H1 (cell line): ENCODE results near the gene ANXA2. TPM values are rescaled to one million over a fixed set of nuclear protein-coding genes. Genes with fewer than 3 reads are reported as not detected.

Experiments used
- CTCF ChIA-PET: fragments of 300-600 bp; sonication (Branson Sonifier 250); formaldehyde crosslinking; loops from one replicate; lab custom pipeline; 2021; ENCODE audit not compliant: partially characterized antibody; lab: Charles Lee
- POLR2A ChIA-PET: fragments of 300-600 bp; sonication (Branson Sonifier 250); formaldehyde crosslinking; loops from one replicate; lab custom pipeline; 2021; ENCODE audit warnings: inconsistent platforms; ENCODE audit not compliant: partially characterized antibody; lab: Charles Lee
- DNase-seq, 2 experiments: peaks; one replicate each; pipeline versions ENCODE4 v3.0.0 to v3.0.0-alpha.2; 2010 to 2022; ENCODE audit warnings: low spot score in 2 of 2, low read depth in 1 of 2, mixed read lengths in 1 of 2
- FAIRE-seq: peaks from 2 replicates; lab custom pipeline; 2011; peaks lifted over from hg19 to GRCh38; lab: Jason Lieb, UNC
- H2AFZ ChIP-seq: 2 replicates; pipeline ENCODE4 v1.8.1; 2012; ENCODE audit warnings: low read length, inconsistent platforms
- H2AK5ac ChIP-seq: 2 replicates; pipeline ENCODE4 v1.6.1; 2013; ENCODE audit warnings: low read depth, low read length
- H2BK120ac ChIP-seq: replicated peaks from 2 replicates; pipeline ENCODE3; 2013; ENCODE audit warnings: low read depth, low read length, inconsistent platforms
- H2BK12ac ChIP-seq: 2 replicates; pipeline ENCODE4 v1.6.1; 2013; ENCODE audit warnings: low read depth, low read length
- H2BK15ac ChIP-seq: 2 replicates; pipeline ENCODE4 v1.6.1; 2013; ENCODE audit warnings: low read length
- H2BK20ac ChIP-seq: 2 replicates; pipeline ENCODE4 v1.6.1; 2013; ENCODE audit warnings: low read length
- H2BK5ac ChIP-seq: 2 replicates; pipeline ENCODE4 v1.6.1; 2013; ENCODE audit warnings: low read depth, low read length
- H3K14ac ChIP-seq: 2 replicates; pipeline ENCODE4 v1.6.1; 2013; ENCODE audit warnings: inconsistent platforms; ENCODE audit not compliant: insufficient read length
- H3K18ac ChIP-seq: 2 replicates; pipeline ENCODE4 v1.6.1; 2013; ENCODE audit warnings: low read length; ENCODE audit errors: extremely low read depth
- H3K23ac ChIP-seq: 2 replicates; pipeline ENCODE4 v1.6.1; 2013; ENCODE audit warnings: inconsistent platforms; ENCODE audit not compliant: insufficient read length
- H3K23me2 ChIP-seq: 2 replicates; pipeline ENCODE4 v1.6.1; 2013; ENCODE audit warnings: low read depth, low read length
- H3K27ac ChIP-seq: 2 replicates; pipeline ENCODE4 v1.6.1; 2011; ENCODE audit warnings: low read depth, low read length, inconsistent platforms
- H3K27me3 ChIP-seq, 4 experiments: replicated peaks in 1 of 4; 1 replicate in 1 of 4; 2 replicates in 3 of 4; pipeline versions ENCODE4 v1.6.1 to v1.8.1; 2011 to 2013; ENCODE audit warnings: low read length in 3 of 4, mild to moderate bottlenecking in 3 of 4, inconsistent platforms in 2 of 4, mixed read lengths in 2 of 4, moderate library complexity in 1 of 4; ENCODE audit not compliant: control insufficient read depth in 3 of 4, insufficient read depth in 3 of 4; ENCODE audit errors: extremely low read depth in 1 of 4
- H3K36me3 ChIP-seq, 4 experiments: 2 replicates each; pipeline versions ENCODE4 v1.6.1 to v1.8.1; 2011 to 2013; ENCODE audit warnings: mild to moderate bottlenecking in 4 of 4, low read length in 3 of 4, moderate library complexity in 2 of 4, control low read depth in 1 of 4, inconsistent platforms in 1 of 4; ENCODE audit not compliant: insufficient read depth in 4 of 4, control insufficient read depth in 2 of 4
- H3K4ac ChIP-seq: replicated peaks from 2 replicates; pipeline ENCODE3; 2013; ENCODE audit warnings: low read length, low read depth, mixed read lengths, inconsistent platforms; ENCODE audit not compliant: insufficient read length
- H3K4me1 ChIP-seq, 4 experiments: replicated peaks in 1 of 4; 1 replicate in 1 of 4; 2 replicates in 3 of 4; pipeline versions ENCODE4 v1.6.1 to v1.8.1; 2011 to 2013; ENCODE audit warnings: low read length in 3 of 4, inconsistent platforms in 2 of 4, mixed read lengths in 1 of 4; ENCODE audit not compliant: insufficient read depth in 4 of 4, control insufficient read depth in 3 of 4
- H3K4me2 ChIP-seq, 2 experiments: 2 replicates each; pipeline versions ENCODE4 v1.6.1 to v1.8.1; 2011 to 2013; ENCODE audit warnings: low read depth in 2 of 2, low read length in 2 of 2, control low read depth in 1 of 2, inconsistent platforms in 1 of 2, mild to moderate bottlenecking in 1 of 2; ENCODE audit not compliant: insufficient read depth in 1 of 2
- H3K4me3 ChIP-seq, 4 experiments: fragments of 200-600, 300-600 bp in 1 of 4; sonication (generic), shearing (Covaris generic), sonication (Bioruptor Twin) in 1 of 4; 2 replicates each; pipeline versions ENCODE4 v1.5.1 to v1.8.1; 2011 to 2016; ENCODE audit warnings: low read length in 4 of 4, low read depth in 3 of 4, control low read depth in 2 of 4, inconsistent platforms in 2 of 4, mild to moderate bottlenecking in 2 of 4, mixed read lengths in 1 of 4, moderate library complexity in 1 of 4; ENCODE audit not compliant: insufficient read depth in 2 of 4; ENCODE audit errors: extremely low read depth in 1 of 4
- H3K56ac ChIP-seq: replicated peaks from 2 replicates; pipeline ENCODE3; 2013; ENCODE audit warnings: low read depth, mild to moderate bottlenecking, mixed read lengths, low read length, inconsistent platforms; ENCODE audit not compliant: insufficient read length
- H3K79me1 ChIP-seq: 2 replicates; pipeline ENCODE4 v1.6.1; 2013; ENCODE audit warnings: low read depth, low read length, control low read depth
- H3K79me2 ChIP-seq, 2 experiments: 2 replicates each; pipeline versions ENCODE4 v1.6.1 to v1.8.1; 2012 to 2013; ENCODE audit warnings: low read length in 2 of 2, mild to moderate bottlenecking in 2 of 2, inconsistent platforms in 1 of 2; ENCODE audit not compliant: insufficient read depth in 2 of 2, control insufficient read depth in 1 of 2
- H3K9ac ChIP-seq, 4 experiments: replicated peaks in 1 of 4; 1 replicate in 1 of 4; 2 replicates in 3 of 4; pipeline versions ENCODE4 v1.6.1 to v1.8.1; 2011 to 2013; ENCODE audit warnings: low read depth in 3 of 4, low read length in 3 of 4, control low read depth in 2 of 4, mild to moderate bottlenecking in 2 of 4, moderate library complexity in 2 of 4, inconsistent platforms in 1 of 4; ENCODE audit errors: extremely low read depth in 1 of 4
- H3K9me3 ChIP-seq, 2 experiments: 2 replicates each; pipeline versions ENCODE4 v1.6.1 to v1.8.1; 2012 to 2013; ENCODE audit warnings: mild to moderate bottlenecking in 2 of 2, moderate library complexity in 2 of 2, control low read depth in 1 of 2, inconsistent platforms in 1 of 2, low read depth in 1 of 2, low read length in 1 of 2, mixed read lengths in 1 of 2; ENCODE audit not compliant: insufficient read depth in 2 of 2
- H4K20me1 ChIP-seq, 2 experiments: replicated peaks in 1 of 2; 2 replicates each; pipeline versions ENCODE3 to v1.8.1; 2011 to 2013; ENCODE audit warnings: inconsistent platforms in 2 of 2, low read length in 2 of 2, mild to moderate bottlenecking in 1 of 2; ENCODE audit not compliant: insufficient read depth in 2 of 2, control insufficient read depth in 1 of 2
- H4K5ac ChIP-seq: 2 replicates; pipeline ENCODE4 v1.6.1; 2013; ENCODE audit warnings: low read length, low read depth, mixed read lengths, inconsistent platforms; ENCODE audit not compliant: insufficient read length
- H4K8ac ChIP-seq: 2 replicates; pipeline ENCODE4 v1.8.0; 2013; ENCODE audit warnings: mild to moderate bottlenecking, moderate library complexity, low read length, inconsistent platforms; ENCODE audit not compliant: insufficient read depth; ENCODE audit errors: extremely low read depth
- H4K91ac ChIP-seq: replicated peaks from 2 replicates; pipeline ENCODE3; 2013; ENCODE audit warnings: low read length, mixed read lengths, inconsistent platforms; ENCODE audit not compliant: insufficient read length
- ATF2 ChIP-seq: IDR thresholded peaks from 2 replicates; pipeline ENCODE4 v1.6.1; 2012; ENCODE audit warnings: low read length, inconsistent platforms
- EGR1 ChIP-seq: IDR thresholded peaks from 2 replicates; pipeline ENCODE4 v1.6.1; 2011; ENCODE audit warnings: low read depth, low read length, borderline replicate concordance
- GABPA ChIP-seq: IDR thresholded peaks from 2 replicates; pipeline ENCODE4 v1.6.1; 2011; ENCODE audit warnings: mild to moderate bottlenecking, low read length, moderate library complexity, borderline replicate concordance; ENCODE audit not compliant: insufficient read depth
- HDAC2 ChIP-seq, 2 experiments: fragments of 300-600 bp in 1 of 2; sonication (generic) in 1 of 2; IDR thresholded peaks; 2 replicates each; pipeline ENCODE4 v1.6.1; 2011 to 2012; ENCODE audit warnings: low read depth in 2 of 2, low read length in 2 of 2, mild to moderate bottlenecking in 2 of 2, moderate library complexity in 2 of 2, borderline replicate concordance in 1 of 2, inconsistent platforms in 1 of 2
- POU5F1 ChIP-seq: IDR thresholded peaks from 2 replicates; pipeline ENCODE4 v1.6.1; 2011; ENCODE audit warnings: low read depth, mild to moderate bottlenecking, low read length, moderate library complexity
- RAD21 ChIP-seq, 2 experiments: IDR thresholded peaks in 1 of 2; conservative IDR thresholded peaks in 1 of 2; 2 replicates each; pipeline ENCODE4 v1.6.1; 2011; ENCODE audit warnings: low read depth in 2 of 2, low read length in 2 of 2, improper control_type of control experiment in 1 of 2, inconsistent platforms in 1 of 2, mild to moderate bottlenecking in 1 of 2, moderate library complexity in 1 of 2
- USF2 ChIP-seq: IDR thresholded peaks from 2 replicates; pipeline ENCODE4 v1.6.1; 2011; ENCODE audit warnings: low read length, improper control_type of control experiment
- WGBS, 2 experiments: shearing (Covaris generic) in 1 of 2; methylation state at CpG; one replicate each; pipeline versions ENCODE4 v1.1.6 to v1.1.7; 2013 to 2015; ENCODE audit warnings: low lambda C conversion rate in 2 of 2, mixed read lengths in 2 of 2, inconsistent platforms in 1 of 2, low coverage in 1 of 2, missing lambda C conversion rate in 1 of 2; ENCODE audit not compliant: insufficient replicate concordance in 2 of 2, insufficient coverage in 1 of 2, insufficient read length in 1 of 2; ENCODE audit errors: extremely low coverage in 1 of 2, missing lambda C conversion rate in 1 of 2; 5-methylcytosine and 5-hydroxymethylcytosine counted together
- polyA plus RNA-seq, 7 experiments: library from polyadenylated mRNA; depleted of rRNA in 3 of 7; stranded (reverse) in 5 of 7; unstranded in 2 of 7; fragments of >200 nt in 5 of 7; fragments of 200-250 nt in 2 of 7; gene quantifications; 1 replicate in 5 of 7; 2 replicates in 1 of 7; 4 replicates in 1 of 7; pipeline versions ENCODE4 v1.2.1 to v1.2.3, GENCODE V29; 2011 to 2013; ENCODE audit warnings: missing spikeins in 2 of 7, mixed read lengths in 2 of 7
- total RNA-seq: library from RNA; stranded (reverse); fragmentation: NEBNext Ultra II Directional; extraction: Animal tissue kit (Norgen Biotek cat#: 25700); gene quantifications from 2 replicates; pipeline ENCODE4 v1.2.1, GENCODE V29; 2021

The ANXA2 gene
- total and polyA plus RNA-seq, 2 of the 8 experiments (the other 6 are each of a cell fraction or from before 2014, with no cell fraction given): 178 to 217 TPM

GRCh38 chr15:60385620-60386552 is 11.9 kb downstream of the ANXA2 start:
- peaks cover 0 to 32% of the 10 kb centered on the region in 2 experiments; a peak in 2 of 4 replicates for H3K79me2 ChIP-seq
- peaks cover 0 to 6% of the 10 kb centered on the region in 2 experiments for H4K20me1 ChIP-seq
- peaks cover 0 to 5% (median 4%) of the 10 kb centered on the region in 4 experiments; a peak in 6 of 7 replicates for H3K4me1 ChIP-seq
- no peak overlapping the region for H2AK5ac ChIP-seq
- no peak overlapping the region for H3K23ac ChIP-seq
- no peaks in the 10 kb centered on the region for H3K27me3 ChIP-seq
- no peak overlapping the region for H2BK20ac ChIP-seq
- H4K5ac ChIP-seq: no peak overlapping the region
- DNase-seq: no peak
- no peak overlapping the region for H3K56ac ChIP-seq
- no peak for FAIRE-seq
- no peak overlapping the region for H4K8ac ChIP-seq
- POLR2A ChIA-PET: interaction anchor here (0.9 kb wide), 1 partner anchor 11 kb away, joined by 3 read pairs; no protein-coding TSS in a partner anchor
- no peak overlapping the region for H3K27ac ChIP-seq
- H2AFZ ChIP-seq: no peak overlapping the region
- H2BK12ac ChIP-seq: no peak overlapping the region
- H2BK5ac ChIP-seq: no peak overlapping the region
- H3K4me2 ChIP-seq: no peak overlapping the region
- H3K79me1 ChIP-seq: 0 out of 2 replicates have a peak, but pooled peaks cover 3% of the 10 kb centered on the region
- H2BK15ac ChIP-seq: no peak overlapping the region
- WGBS, 2 experiments: 93% methylated on average over 7 of the region's 7 CpGs; no CpG with 5 or more reads in 1 of the 2 experiments
- H3K23me2 ChIP-seq: no peaks in the 10 kb centered on the region
- peaks cover 0 to 11% (median 0%) of the 10 kb centered on the region in 4 experiments; a peak in 4 of 8 replicates for H3K36me3 ChIP-seq
- H3K9me3 ChIP-seq: no peaks in the 10 kb centered on the region
- H3K18ac ChIP-seq: no peak overlapping the region
- no peak overlapping the region for H3K14ac ChIP-seq
- no peak overlapping the region for H3K9ac ChIP-seq
- H3K4ac ChIP-seq: no peak overlapping the region
- no peak overlapping the region for H3K4me3 ChIP-seq
- H2BK120ac ChIP-seq: no peak overlapping the region
- no peak overlapping the region for H4K91ac ChIP-seq
- CTCF ChIA-PET: interaction anchor here (2.0 kb wide), 1 partner anchor 26 kb away, joined by 5 read pairs; no protein-coding TSS in a partner anchor
- TF ChIP-seq GABPA (no peak), HDAC2 (IDR thresholded peaks at IDR 0.05; ENCODE audit: borderline replicate concordance in 1 of 2, low read depth in 2 of 2, low read length in 2 of 2) (no peak), RAD21 (IDR thresholded peaks at IDR 0.05 in 1 of 2, conservative IDR thresholded peaks at IDR 0.05 in 1 of 2; ENCODE audit: low read depth in 2 of 2, low read length in 2 of 2) (no peak), ATF2 (no peak), EGR1 (no peak), USF2 (no peak), POU5F1 (no peak)
